SIG-M5 (cell line): ENCODE data around the gene CCDC188.

Experiments
- DNase-seq: peaks from one replicate; lab custom pipeline; 2025; lab: John Stamatoyannopoulos, UW

The CCDC188 gene

GRCh38 chr22:20184501-20185165 lies 33.8 kb upstream of the CCDC188 start:
- DNase-seq, result no peak

DNA sequence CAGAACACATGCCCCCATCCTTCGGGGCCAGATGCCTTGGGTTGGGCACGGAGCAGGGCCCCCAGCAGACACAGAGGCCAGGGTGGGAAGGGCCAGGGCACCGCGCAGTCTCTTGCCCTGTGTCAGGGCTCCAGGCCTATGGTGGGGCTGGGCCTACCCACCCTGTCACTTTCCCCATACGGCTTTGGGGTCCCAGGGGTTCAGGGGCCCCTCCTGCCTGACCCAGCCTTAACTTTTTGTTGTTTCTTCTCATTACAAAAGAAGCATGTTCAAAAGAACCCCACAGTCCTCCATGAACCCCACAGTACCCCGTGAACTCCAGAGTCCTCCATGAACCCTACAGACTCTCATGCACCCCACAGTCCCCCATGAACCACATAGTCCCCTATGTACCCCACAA lies 33.0 kb upstream of the CCDC188 start:
- DNase-seq, result no peak

- DNase-seq, result no peak
These were observed 32.2 kb upstream of the CCDC188 start for GRCh38 chr22:20183101-20183500.

DNA sequence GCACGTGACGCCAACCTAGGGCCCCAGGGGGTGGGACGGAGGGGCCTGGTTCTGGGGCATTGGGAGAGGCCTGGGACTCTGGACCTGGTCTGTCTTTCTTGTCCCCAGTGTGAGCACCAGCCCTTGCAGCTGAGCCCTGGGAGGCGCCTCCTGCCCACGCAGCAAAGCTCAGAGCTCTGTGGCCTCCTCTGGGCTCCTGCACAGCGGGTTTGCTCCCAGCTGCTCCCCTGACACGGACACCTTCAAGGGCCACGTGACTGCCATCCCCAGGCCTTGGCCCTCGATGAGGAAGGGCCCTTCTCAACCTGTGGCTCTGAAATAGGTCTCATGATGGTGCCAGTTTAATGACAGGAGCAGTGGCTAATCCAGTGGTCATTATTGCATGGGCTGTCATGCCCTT lies 31.5 kb upstream of the CCDC188 start:
- DNase-seq, result no peak

DNA sequence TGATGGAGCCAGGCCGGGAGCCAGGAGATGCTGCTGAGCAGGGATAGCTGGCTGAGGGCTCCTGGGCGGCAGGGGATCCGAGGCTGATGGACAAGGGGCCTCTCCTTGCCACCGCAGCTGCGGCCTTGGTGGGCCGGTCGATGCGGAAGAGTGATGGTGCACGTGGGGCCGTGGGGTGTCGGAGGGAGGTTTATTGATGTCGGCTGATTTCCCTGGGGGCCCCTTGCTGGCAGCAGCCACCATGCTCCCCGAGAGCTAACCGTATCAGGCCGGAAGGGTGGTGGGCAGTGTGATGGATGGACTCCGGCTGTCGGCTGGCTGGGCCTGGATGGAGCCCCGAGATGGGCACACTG lies 31.0 kb upstream of the CCDC188 start:
- DNase-seq, result no peak

DNA sequence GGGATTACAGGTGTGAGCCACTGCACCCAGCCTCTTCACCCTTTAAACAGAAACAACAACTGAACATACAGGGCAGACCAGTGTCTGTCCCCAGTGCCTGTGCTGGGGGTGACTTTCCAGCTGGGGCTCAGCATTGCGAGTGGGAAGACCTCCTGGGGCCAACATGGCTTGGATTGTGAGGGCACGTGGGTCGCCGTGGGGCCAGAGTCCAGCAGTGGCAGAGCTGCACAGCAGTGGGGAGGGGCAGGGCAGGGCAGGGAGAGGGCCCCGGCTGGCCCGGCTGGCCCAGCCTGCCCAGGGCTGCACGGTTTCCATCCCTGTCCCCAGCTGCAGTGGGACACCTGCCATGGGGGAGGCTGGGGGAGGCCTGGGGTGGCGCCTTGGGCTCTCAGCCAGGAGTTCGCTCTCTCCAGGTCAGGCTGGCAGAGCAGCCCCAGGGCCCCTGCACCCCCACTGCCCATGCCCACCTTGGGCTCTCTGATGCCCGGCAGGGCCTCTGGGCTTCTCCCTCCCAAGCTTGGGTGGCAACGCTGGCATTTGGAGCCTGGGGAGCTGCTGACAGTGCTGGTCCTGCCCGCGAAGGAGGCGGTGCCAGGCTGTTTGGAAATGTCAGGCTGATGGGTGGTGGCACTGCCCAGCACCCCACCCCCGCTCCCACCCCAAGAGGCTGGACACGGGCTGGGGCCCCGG lies 30.5 kb upstream of the CCDC188 start:
- no peak for DNase-seq

GRCh38 chr22:20180640-20181039 lies 29.8 kb upstream of the CCDC188 start:
- no peak for DNase-seq

GRCh38 chr22:20180245-20180630 lies 29.4 kb upstream of the CCDC188 start:
- no peak for DNase-seq

DNA sequence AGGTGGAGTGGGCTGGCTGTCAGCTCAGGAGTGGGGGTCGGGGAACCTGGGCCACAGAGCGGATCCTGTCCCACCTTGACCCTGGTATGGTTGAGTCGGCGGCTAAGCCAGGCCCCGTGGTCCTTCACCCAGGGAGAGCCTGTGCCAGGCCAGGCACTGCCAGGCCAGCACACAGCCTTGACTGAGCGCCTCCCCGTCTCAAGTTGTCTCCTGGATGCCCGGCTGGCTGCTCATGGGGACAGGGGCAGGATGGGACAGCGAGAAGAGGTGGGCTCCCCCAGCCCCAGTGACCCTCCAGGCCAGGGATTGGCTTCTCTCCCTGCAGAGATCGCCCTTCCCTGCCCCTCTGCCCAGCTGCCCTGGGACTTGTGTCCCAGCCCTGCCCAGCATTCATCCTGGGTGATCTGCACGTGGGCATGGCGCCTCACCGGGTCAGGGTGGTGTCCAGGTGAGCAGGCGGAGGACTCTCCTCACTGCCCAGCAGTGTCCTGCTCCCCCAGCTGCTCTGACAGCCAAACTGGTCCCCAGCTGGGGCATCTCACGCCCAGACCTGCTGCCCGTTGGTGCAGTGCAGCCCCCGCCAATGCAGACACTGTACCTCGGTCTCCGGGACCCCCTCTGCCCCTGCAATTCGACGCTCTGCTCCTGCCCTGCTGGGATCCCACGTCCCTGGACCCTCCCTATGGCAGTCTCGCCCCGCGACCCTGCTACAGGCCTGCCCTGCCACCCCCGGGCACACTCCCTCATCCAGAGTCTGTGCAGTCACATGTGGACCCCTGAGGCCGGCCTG lies 28.8 kb upstream of the CCDC188 start:
- DNase-seq, result no peak

DNA sequence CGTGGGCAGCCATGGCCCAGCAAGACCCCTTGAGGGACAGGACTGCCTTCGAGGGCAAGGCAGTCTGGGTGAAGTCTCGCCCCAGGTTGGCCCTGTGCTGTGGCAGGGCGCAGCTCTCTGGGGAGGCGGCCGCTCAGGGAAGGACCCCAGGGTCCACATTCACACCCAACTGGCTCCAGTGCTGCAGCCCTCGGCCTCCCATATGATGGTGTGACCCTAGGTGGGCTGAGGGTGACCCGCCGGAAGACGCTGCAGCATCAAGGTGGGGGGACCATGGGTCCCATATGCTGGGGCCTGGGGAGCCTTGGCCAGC lies 28.0 kb upstream of the CCDC188 start:
- no peak for DNase-seq

DNA sequence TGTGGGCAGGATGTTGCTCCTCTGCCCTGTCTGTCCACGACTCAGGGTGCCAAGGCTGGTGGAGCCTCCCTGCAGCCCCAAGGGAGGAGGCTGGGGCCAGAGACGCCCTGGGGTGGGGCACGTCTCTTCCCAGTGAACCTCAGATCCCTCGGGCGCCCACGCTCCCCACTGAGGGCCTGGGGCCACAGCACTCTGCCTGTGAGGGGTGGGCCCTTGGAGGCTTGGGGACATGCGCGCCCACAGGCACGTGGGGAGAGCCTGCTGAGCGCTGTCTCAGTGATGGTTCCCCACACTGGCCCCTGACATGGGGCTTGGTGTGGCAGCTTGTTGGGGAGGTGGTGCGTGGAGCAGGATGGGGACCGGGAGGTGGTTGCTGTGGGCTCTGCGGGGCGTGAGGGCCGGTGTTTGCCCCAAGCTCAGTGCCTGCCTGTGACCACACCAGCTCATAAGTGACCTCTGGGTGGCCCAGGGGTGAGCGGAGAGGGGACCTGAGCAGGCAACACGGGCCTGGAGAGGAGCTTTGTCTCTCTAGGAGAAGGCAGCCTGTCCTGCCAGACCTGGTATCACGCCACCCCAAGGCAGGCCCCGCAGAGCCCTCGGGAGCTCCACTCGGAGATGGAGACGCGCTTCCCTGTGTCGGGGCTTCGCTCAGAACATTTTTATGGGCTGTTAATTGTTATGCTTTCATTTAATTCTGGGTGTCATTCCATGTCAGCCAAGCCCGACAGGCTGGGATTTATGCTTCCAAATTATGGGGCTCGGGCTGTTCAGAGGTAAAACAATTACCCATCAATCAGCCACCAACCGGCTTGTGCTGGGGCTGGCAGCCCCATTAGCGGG lies 27.4 kb upstream of the CCDC188 start:
- no peak for DNase-seq

DNA sequence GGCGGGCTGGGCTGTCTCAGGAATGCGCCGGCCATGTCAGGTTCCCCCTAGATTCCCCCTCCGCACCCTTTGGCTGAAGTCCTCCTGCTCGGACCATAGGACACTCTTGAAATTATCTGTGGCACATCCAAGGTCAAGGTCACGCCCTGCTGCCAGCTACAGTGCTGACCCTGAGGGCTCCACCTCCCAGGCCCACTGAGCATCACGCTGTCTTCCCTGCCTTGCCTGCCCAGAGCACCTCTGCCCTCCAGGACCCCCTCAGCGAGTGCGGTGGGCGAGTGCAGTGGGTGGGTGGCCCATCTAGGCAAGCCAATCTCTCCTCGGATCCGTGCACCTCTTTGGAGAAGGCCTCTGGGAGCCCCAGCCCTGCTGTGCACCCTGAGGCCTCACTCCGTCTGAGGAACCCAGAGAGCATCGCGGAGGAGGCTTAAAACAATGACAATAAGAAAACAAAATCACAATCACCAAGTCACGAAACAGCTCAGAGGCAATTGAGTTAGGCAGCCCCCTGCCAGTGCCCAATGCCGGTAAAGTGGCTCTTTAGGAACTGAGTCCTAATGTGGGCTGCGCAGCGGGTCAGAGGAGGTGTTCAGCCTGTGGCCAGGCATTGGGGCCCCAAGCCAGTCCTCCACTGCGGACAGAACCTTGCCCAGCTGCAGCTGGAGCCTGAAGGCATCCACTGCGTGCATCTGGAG lies 26.5 kb upstream of the CCDC188 start:
- DNase-seq, result no peak

DNA sequence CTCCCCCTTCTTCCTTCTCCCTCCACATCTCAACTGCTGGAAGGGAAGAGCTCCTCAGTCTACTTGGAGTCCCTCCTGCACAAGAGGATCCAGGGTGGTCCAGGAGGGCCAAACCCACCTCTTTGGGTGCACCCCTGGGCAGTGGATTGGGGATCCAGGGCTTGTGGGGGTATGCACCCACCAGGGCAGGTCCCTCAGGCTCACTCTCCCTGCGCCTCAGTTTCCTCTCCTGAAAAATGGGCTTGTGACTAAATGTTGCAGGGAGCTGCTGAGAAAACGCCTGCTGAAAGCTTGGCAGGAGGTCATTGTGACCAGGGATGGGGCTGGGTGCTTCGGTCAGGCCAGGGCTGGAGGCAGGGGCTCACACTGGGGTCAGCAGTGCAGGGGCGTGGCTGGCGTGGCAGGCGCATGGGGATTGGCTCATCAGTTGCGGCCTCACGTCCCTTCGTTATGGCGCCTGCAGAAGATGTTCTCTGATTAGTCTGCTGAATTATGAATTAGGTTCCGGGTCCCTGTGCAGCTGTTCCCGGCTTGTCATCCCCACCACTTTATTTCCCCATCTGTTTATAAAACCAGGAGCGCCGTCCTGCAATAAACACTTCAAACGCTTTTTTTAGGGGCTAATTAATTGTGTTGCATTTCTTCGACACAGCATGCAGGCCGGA lies 25.7 kb upstream of the CCDC188 start:
- DNase-seq, result no peak

GRCh38 chr22:20175597-20175900 lies 24.7 kb upstream of the CCDC188 start:
- DNase-seq, result no peak

- DNase-seq, result no peak
These were observed 24.1 kb upstream of the CCDC188 start for GRCh38 chr22:20174785-20175596.

- no peak for DNase-seq
These were observed 22.9 kb upstream of the CCDC188 start for GRCh38 chr22:20173772-20174171.

DNA sequence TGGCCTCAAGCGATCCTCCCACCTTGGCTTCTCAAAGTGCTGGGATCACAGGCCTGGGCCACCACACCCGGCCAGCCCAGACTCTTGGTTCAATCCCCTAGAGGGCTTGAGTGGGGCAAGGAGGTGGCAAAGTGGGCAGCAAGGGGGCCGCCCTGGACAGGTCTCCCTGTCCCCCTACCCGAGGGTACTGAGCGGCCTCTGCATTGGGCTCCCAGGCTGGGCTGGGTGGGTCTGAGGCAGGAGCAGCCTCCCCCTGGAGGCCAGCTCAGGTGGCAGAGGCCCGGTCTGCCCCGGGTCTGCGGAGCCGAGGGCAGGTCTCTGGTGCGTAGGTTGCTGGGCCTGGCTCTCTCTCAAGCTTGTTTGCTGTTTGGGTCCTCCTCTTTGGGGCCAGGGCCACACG lies 22.4 kb upstream of the CCDC188 start:
- DNase-seq, result no peak

DNA sequence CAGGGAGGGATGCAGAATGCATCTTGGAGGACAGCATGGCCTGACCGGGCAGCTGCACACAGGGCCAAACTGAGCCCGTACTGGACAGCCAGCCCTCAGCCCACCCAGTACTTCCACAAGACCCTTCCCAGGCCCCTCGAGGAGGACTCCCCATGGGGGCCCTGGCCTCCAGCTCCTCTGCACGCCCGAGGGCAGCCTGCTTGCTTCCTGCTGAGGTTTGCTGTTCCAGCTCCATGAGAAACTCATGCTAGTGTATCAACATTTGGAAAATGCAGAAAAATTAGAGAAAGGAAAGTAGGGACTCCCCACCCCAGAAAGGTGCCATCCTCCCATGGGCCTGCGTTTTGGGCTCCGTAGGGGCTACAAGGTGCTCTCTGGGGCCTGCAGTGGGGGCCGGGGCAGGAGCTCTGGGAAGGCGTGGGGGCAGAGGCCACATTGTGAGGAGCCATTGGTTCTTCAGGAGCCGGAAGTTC lies 21.3 kb upstream of the CCDC188 start:
- DNase-seq, result no peak

- no peak for DNase-seq
These were observed 20.7 kb upstream of the CCDC188 start for GRCh38 chr22:20171288-20172140.

GRCh38 chr22:20170170-20170569 lies 19.3 kb upstream of the CCDC188 start:
- DNase-seq, result no peak
